Kidney epithelial cell (primary cell): Measurements from ENCODE around the gene PLCB2. TPM values are rescaled to one million over a fixed set of nuclear protein-coding genes. Genes with fewer than 3 reads are reported as not detected.

ENCODE experiments used
- DNase-seq: peaks from one replicate; pipeline ENCODE4 v3.0.0-alpha.2; 2010; ENCODE audit warnings: low read depth
- H3K27me3 ChIP-seq: 2 replicates; pipeline ENCODE4 v1.6.0; 2011; ENCODE audit warnings: low read length; ENCODE audit not compliant: control insufficient read depth, insufficient read depth
- H3K36me3 ChIP-seq: 2 replicates; pipeline ENCODE4 v1.5.1; 2011; ENCODE audit warnings: low read length; ENCODE audit not compliant: control insufficient read depth, insufficient read depth
- H3K4me3 ChIP-seq: 2 replicates; pipeline ENCODE4 v1.5.1; 2011; ENCODE audit warnings: low read depth, mild to moderate bottlenecking, control low read depth, low read length
- total RNA-seq: library from RNA; depleted of rRNA; stranded (reverse); fragments of >200 nt; gene quantifications from 2 replicates; pipeline ENCODE4 v1.2.3, GENCODE V29; 2015
- TF ChIP-seq, protein P1 (sequence below): IDR thresholded peaks from 2 replicates; pipeline ENCODE4 v1.5.1; 2011; ENCODE audit warnings: mild to moderate bottlenecking, moderate library complexity, low read length, control low read depth, inconsistent platforms; ENCODE audit not compliant: insufficient read depth, poor library complexity, severe bottlenecking

The PLCB2 gene
- total RNA-seq, 1 donor from 2014 or later = 1.5 TPM

GRCh38 chr15:40323953-40324937, 16.5 kb upstream of the PLCB2 start:
- H3K27me3 ChIP-seq = no peaks in the 10 kb centered on the region
- TF ChIP-seq, protein P1, sequence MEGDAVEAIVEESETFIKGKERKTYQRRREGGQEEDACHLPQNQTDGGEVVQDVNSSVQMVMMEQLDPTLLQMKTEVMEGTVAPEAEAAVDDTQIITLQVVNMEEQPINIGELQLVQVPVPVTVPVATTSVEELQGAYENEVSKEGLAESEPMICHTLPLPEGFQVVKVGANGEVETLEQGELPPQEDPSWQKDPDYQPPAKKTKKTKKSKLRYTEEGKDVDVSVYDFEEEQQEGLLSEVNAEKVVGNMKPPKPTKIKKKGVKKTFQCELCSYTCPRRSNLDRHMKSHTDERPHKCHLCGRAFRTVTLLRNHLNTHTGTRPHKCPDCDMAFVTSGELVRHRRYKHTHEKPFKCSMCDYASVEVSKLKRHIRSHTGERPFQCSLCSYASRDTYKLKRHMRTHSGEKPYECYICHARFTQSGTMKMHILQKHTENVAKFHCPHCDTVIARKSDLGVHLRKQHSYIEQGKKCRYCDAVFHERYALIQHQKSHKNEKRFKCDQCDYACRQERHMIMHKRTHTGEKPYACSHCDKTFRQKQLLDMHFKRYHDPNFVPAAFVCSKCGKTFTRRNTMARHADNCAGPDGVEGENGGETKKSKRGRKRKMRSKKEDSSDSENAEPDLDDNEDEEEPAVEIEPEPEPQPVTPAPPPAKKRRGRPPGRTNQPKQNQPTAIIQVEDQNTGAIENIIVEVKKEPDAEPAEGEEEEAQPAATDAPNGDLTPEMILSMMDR = no peak

DNA sequence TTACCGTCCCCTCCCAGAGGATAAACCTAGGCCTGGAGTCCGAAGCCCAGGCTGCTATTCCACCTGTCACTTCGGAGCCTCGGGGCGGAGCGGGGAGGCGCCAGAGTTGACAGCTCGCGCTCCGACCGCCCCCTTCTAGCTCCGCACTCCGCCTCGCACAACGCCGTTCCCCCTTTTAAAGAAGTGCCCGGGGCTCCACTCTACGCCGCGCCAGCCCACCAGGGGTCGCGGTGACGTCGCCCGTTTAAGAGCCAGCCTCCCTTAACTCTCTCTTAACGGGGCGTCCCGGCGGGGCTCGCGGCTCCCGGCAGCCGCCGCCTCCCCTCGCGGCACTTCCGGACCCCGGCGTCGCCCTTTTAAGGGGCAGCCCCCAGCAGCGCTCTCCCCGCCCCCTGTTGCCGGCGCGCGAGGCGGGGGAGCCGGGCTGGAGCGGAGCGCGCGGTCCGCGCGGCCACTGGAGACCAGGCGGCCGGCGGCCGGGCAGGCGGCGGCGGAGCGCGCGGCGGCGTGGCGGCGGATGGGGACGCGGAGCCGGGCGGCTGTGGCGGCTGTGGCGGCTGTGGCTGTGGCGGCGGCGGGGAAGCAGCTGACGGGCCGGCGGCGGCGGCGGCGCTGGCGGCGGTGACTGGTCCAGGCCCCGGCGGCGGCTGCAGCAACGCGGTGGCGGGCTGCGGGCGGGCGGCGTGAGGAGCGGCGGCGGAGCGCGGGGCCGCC, 15.7 kb upstream of the PLCB2 start, which contains the start of gene INAFM2:
Gene INAFM2, plus strand, starts transcription at position 454 of the 714 bp plus-strand sequence. CDS start 364 bp downstream, outside the sequence.
- Histone ChIP-seq H3K36me3 (no peaks in the 10 kb centered on the region), H3K4me3 (peak within 1 kb of the TSS; percentile 67), H3K27me3 (no peaks in the 10 kb centered on the region)
- peak; percentile 77 for DNase-seq
- TF ChIP-seq, protein P1 = peak; percentile 63

More at GRCh38 chr15:40323953-40324937, 16.5 kb upstream of the PLCB2 start:
- Histone ChIP-seq H3K4me3 (peak overlapping the region; percentile 67), H3K36me3 (no peaks in the 10 kb centered on the region)
- no peak for DNase-seq

DNA sequence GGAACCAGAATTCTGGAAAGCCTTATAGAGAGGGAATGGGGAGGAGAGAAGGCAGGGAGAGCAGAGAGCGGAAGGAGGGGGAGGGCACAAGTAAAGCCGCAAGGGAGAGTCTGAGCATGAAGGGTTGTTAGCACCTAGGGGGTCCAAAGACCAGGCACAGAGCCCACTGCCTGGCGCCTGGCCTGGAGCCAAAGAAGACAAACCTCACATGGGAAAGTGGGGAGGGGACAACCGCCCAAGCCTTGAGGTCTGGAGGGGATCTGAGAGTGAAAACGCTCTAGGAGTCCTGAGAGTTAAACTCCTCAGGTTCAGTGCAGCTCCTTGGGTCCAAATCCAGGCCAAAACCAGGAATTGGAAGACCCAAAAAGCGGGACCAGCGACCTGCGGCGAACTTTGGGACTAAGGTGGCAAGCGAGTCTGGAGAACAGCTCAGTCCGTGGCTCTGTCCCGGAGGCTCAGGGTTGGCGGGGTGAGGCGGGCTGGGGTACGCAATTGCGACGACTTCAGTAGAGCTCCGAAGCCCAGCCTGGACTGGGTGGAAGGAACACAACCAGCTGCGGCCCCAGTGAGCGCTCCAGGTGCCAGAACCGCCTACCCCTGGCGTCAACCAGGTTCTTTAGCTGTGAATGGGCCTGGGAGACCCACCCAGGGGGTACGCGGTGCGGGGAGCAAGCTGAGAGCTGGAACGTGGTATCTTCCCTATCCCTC, 14.9 kb upstream of the PLCB2 start:
- Histone ChIP-seq H3K4me3 (peak overlapping the region; percentile 12), H3K27me3 (no peaks in the 10 kb centered on the region), H3K36me3 (no peaks in the 10 kb centered on the region)
- no peak for DNase-seq
- TF ChIP-seq, protein P1 = no peak

DNA sequence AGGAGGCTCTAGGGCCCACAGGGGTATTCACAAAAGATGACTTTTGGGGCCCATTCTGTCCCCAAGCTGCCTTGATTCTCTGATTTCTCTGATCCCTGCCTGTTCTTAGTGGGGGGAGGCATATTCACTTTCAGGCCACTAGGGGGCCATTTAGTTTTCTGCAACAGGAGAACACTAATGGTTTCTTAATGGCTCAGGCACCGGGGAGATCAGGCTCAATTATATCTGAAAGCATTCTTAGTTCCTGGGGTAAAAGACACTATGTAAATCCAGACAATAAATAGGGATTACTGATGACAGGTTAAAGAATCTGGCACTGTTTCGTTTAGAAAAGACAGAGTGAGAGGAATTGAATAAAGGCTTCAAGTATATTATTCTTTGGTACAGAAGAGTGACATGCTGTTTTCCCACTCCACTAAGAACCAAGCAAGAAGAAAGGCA, 13.2 kb upstream of the PLCB2 start:
- no peaks in the 10 kb centered on the region for H3K36me3 ChIP-seq
- no peak for DNase-seq
- H3K27me3 ChIP-seq = peaks cover 6% of the 10 kb centered on the region
- H3K4me3 ChIP-seq = no peak overlapping the region
- TF ChIP-seq, protein P1 = peak; percentile 86

DNA sequence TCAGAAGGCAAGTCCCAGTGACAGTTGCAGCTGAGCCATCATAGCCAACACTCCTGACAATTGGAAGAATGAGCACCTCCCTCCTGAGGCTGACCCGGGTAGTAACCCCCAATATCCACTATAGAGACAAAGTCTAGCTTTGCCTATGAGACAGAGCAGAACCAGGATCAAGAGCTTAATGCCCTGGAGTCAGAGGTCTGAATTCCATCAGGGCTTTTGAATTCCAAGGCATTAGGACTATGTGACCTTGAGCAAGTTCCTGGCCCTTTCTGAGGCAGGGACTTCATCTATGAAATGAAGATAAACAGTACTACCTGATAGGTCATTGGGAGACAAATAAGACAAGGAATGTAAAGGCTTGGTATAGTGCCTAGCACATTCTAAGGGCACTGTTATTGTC, 12.7 kb upstream of the PLCB2 start:
- DNase-seq = no peak
- Histone ChIP-seq H3K27me3 (peaks cover 6% of the 10 kb centered on the region), H3K36me3 (no peaks in the 10 kb centered on the region), H3K4me3 (no peak overlapping the region)
- TF ChIP-seq, protein P1 = no peak
